Activated gamma-delta T cell treated with Interleukin-2 at 50 U/mL for 16 hours (primary cell): Measurements from ENCODE around the gene TMEM18.

Source experiments
- DNase-seq: peaks from one replicate; pipeline ENCODE4 v3.0.0-alpha.2; 2020

TMEM18 gene

DNA sequence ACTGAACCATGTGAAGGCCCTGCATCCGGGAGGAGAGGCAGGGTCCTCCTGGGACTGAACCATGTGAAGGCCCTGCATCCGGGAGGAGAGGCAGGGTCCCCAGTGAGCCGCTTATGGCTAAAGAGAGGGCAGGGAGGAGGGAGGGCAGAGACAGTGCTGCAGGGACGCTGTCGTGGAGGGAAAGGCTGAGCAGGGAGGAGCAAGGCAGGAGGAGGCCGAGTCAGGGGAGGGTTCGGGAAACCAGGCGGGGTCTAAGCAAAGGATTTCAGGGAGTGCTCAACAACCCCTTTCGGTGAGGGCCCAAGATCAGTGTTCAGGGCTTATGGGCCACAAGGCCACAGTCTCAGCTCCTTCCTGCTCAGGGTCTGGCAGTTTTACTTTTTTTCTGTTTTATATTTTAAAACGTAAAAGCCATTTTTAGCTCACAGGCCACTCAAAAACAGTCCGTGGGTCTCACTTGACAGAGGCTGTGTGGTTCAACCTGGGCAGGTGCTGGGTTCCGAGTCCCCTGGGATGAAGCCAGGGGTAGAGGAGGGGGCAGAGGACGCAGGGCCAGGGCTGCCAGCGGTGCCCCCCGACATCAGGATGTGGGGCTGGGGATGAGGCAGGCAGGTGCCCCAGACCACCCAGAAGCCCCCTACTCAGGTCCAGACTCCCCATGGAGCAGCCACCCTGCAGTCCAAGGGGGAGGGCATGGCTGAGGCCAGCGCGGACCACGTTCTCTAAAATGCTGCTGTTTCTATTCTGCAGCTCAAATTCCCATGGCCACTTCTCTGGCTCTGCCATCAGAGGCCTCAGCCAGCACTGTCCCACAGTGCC is 5.2 kb downstream of the TMEM18 start:
- no peak for DNase-seq

- no peak for DNase-seq
These were observed 6.1 kb downstream of the TMEM18 start for GRCh38 chr2:671072-671471.

DNA sequence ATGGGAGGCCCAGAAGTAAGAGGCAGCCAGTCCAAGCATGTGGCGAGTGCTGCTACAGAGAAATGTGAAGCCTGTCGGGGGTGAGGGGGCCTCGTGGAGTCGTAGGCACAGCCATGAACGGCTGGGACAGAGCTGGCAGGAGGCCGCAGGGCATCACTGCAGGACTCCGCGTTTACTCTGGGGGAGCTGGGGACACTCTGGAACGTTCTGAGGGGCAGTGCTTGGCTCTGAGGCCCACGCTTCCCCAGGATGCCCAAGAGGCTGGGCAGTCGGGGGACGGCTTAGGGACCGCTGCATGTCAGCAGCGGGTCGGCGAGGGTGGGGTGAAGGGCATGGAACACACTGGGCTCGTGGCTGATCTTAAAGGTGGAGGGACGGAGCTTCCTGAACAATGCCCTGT is 6.6 kb downstream of the TMEM18 start:
- no peak for DNase-seq

- DNase-seq: no peak
These were observed 7.9 kb downstream of the TMEM18 start for GRCh38 chr2:669323-669722.

- no peak for DNase-seq
These were observed 9.2 kb downstream of the TMEM18 start for GRCh38 chr2:668000-668398.

DNA sequence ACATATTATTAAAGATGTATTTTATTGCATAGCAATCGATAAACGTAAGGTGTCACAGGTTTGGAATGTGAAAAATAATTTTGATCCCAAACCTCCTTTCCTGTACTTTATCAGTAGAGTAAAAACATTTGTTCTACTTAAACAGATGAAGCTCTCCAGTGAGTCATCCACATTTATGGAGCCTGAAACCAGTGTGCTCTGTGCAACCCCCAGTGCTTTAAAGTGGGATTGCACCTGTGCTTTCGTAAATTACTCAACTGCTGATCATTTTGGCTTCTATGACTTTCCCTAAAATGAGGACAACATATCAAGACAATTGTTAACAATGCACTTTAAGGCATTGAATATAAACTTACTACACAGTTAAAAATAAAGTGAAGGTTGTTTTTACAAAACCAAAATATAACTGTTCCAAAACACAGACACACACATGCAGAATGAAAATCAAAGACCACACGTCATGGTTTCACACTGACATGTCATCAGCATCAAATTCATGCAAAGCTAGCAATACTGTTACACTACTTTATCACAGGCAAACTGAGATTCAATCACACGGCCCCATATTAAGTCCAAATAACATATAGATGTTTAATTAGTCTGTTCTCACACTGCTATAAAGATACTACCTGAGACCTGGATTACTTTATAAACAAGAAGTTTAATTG is 9.7 kb downstream of the TMEM18 start:
- DNase-seq: no peak

GRCh38 chr2:666441-666840 is 10.8 kb downstream of the TMEM18 start:
- DNase-seq: no peak

GRCh38 chr2:665340-666073 is 11.7 kb downstream of the TMEM18 start:
- DNase-seq: no peak

- DNase-seq: no peak
These were observed 13.1 kb downstream of the TMEM18 start for GRCh38 chr2:664063-664462.

DNA sequence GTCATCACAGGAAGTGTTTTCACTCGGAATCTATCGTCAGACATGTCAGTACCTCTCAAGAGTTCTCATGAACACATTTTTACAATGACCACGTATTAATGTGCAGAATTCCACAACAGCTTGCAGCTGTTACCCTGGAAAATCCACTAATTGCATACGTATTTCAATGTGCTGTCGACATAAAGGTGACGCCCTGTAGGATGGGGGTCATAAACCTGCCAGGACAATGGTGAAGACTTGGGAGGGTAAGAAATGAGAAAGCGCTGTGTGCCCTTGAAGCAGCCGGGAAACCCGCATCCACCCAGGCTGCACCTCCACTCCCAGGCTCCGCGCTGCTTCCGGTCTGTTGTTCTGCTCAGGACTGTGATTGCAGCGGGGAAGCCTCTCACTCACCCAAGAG is 14.0 kb downstream of the TMEM18 start:
- DNase-seq: no peak

GRCh38 chr2:661360-661635 is 15.9 kb downstream of the TMEM18 start:
- DNase-seq: no peak

DNA sequence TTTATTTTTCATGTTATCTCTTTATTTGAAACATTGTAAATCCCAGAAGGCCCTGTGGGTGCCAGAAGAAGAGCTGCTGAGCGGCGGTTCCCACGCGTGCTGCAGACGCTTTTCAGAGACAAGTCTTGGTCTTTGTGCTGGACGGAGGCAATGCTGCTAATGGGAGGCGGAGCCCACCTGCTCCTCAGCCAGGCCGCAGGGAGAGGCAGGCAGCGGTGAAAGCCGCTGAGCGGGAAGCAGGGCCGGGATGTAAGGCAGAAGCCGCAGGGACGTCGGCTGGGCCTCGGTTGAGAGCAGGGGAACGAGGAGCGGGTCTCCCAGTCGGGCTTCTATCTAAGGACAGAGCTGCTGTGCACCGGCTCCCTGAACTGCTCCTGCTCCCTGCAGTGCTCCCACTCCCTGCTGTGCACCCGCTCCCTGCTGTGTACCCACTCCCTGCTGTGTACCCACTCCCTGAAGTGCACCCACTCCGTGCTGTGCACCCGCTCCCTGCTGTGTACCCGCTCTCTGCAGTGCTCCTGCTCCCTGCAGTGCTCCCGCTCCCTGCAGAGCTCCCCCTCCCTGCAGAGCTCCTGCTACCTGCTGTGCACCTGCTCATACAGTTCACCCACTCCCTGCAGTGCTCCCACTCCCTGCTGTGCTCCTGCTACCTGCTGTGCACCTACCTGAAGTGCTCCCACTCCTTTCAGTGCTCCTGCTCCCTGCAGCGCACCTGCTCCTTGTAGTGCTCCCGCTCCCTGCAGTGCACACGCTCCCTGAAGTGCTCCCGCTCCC is 16.4 kb downstream of the TMEM18 start:
- DNase-seq: no peak

- DNase-seq: no peak
These were observed 17.2 kb downstream of the TMEM18 start for GRCh38 chr2:660029-660428.

- no peak for DNase-seq
These were observed 18.8 kb downstream of the TMEM18 start for GRCh38 chr2:658426-658825.

GRCh38 chr2:657766-658165 is 19.4 kb downstream of the TMEM18 start:
- DNase-seq: no peak

GRCh38 chr2:656676-657075 is 20.5 kb downstream of the TMEM18 start:
- DNase-seq: no peak

- DNase-seq: no peak
These were observed 21.6 kb downstream of the TMEM18 start for GRCh38 chr2:655626-656025.

GRCh38 chr2:654896-655295 is 22.3 kb downstream of the TMEM18 start:
- DNase-seq: no peak

DNA sequence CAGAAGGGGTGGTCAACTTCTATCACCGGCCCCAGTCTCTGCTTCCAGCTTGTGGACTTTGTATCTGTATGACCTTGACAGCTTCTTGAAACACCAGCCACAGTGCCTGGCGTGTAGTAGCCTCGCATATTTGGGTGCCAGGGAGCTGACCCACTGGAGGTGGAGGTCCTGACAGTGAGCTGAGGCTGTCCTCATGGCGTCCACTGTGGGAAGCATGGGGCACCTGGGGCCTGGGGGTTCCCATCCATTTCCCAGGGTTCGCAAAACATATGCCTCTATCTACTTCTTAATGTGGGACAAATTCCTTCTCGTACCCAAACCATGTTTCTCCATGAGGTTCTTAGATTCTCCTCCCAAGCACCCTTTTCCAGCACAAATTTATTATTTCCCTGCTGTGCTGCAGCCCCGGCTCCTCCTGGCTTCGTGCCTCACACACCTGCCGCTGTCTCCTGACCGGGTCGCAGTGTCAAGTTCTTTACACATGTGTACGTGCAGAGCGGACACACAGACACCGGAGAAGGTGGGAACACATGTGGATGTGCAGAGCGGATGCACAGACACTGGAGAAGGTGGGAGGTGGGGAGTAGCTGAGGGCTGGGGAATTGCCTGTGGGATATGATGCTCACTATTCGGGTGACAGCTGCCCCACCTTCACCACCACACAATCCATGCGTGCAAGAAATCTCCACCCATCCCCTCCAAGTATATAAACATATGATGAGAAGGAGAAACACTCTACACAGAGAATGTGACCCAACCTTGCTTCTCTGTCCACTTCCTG is 23.4 kb downstream of the TMEM18 start:
- no peak for DNase-seq

GRCh38 chr2:652881-653480 is 24.2 kb downstream of the TMEM18 start:
- DNase-seq: no peak

GRCh38 chr2:651951-652373 is 25.2 kb downstream of the TMEM18 start:
- DNase-seq: no peak
